ENCODE data around the gene CPLX1.

CPLX1 gene

GRCh38 chr4:825971-826330, at the start of gene CPLX1:
CPLX1 (minus strand) TSS chr4:826129; CDS start chr4:824522, 1,607 bp downstream.
- no peak for DNase-seq (ENCODE audit: low read depth)

- DNase-seq (ENCODE audit: low read depth): no peak
These were observed 49.3 kb upstream of the CPLX1 start for GRCh38 chr4:874971-875817.

- DNase-seq (ENCODE audit: low read depth): no peak
These were observed 48.1 kb upstream of the CPLX1 start for GRCh38 chr4:874056-874455.

GRCh38 chr4:872241-872981, 46.5 kb upstream of the CPLX1 start:
- no peak for DNase-seq (ENCODE audit: low read depth)

GRCh38 chr4:871484-871883, 45.6 kb upstream of the CPLX1 start:
- no peak for DNase-seq (ENCODE audit: low read depth)

- no peak for DNase-seq (ENCODE audit: low read depth)
These were observed 45.0 kb upstream of the CPLX1 start for GRCh38 chr4:870951-871350.

GRCh38 chr4:869776-870175, 43.8 kb upstream of the CPLX1 start:
- DNase-seq (ENCODE audit: low read depth): no peak

- DNase-seq (ENCODE audit: low read depth): no peak
These were observed 42.5 kb upstream of the CPLX1 start for GRCh38 chr4:868421-868820.

GRCh38 chr4:867526-868250, 41.8 kb upstream of the CPLX1 start:
- no peak for DNase-seq (ENCODE audit: low read depth)

GRCh38 chr4:866761-867390, 40.9 kb upstream of the CPLX1 start:
- no peak for DNase-seq (ENCODE audit: low read depth)

GRCh38 chr4:866068-866760, 40.3 kb upstream of the CPLX1 start:
- DNase-seq (ENCODE audit: low read depth): no peak

- DNase-seq (ENCODE audit: low read depth): no peak
These were observed 39.6 kb upstream of the CPLX1 start for GRCh38 chr4:865572-865971.

GRCh38 chr4:865121-865465, 39.2 kb upstream of the CPLX1 start:
- no peak for DNase-seq (ENCODE audit: low read depth)

- DNase-seq (ENCODE audit: low read depth): no peak
These were observed 38.7 kb upstream of the CPLX1 start for GRCh38 chr4:864456-865120.

GRCh38 chr4:860561-860960, 34.6 kb upstream of the CPLX1 start:
- DNase-seq (ENCODE audit: low read depth): no peak

- no peak for DNase-seq (ENCODE audit: low read depth)
These were observed 33.6 kb upstream of the CPLX1 start for GRCh38 chr4:859496-859895.

GRCh38 chr4:858831-859451, 33.0 kb upstream of the CPLX1 start:
- no peak for DNase-seq (ENCODE audit: low read depth)

- DNase-seq (ENCODE audit: low read depth): no peak
These were observed 32.1 kb upstream of the CPLX1 start for GRCh38 chr4:858041-858481.

- DNase-seq (ENCODE audit: low read depth): no peak
These were observed 31.5 kb upstream of the CPLX1 start for GRCh38 chr4:857461-857860.

GRCh38 chr4:856225-856901, 30.4 kb upstream of the CPLX1 start:
- DNase-seq (ENCODE audit: low read depth): no peak
